Fibroblast of skin of back (primary cell): ENCODE measurements around the gene PWP1. TPM values are rescaled to one million over a fixed set of nuclear protein-coding genes. Genes with fewer than 3 reads are reported as not detected.

ENCODE experiments used
- DNase-seq: peaks from one replicate; pipeline ENCODE4 v3.0.0-alpha.2; 2013
- polyA plus RNA-seq, 2 experiments: library from polyadenylated mRNA; unstranded; fragments of 120-200 nt; gene quantifications; one replicate each; pipeline ENCODE4 v1.2.1, GENCODE V29; 2013; ENCODE audit not compliant: insufficient read length in 2 of 2

The PWP1 gene
- 74.1 TPM for polyA plus RNA-seq (2013, experiment 1 of 2; ENCODE audit: insufficient read length)
- polyA plus RNA-seq (2013, experiment 2 of 2; ENCODE audit: insufficient read length): 55.3 TPM

GRCh38 chr12:107685360-107686248, at the start of gene PWP1:
PWP1 (plus strand) TSS chr12:107685799; CDS start chr12:107685900, 101 bp downstream.
- DNase-seq: peak; percentile 95

GRCh38 chr12:107641154-107641553, 44.4 kb upstream of the PWP1 start:
- no peak for DNase-seq

- no peak for DNase-seq
Observed at GRCh38 chr12:107642240-107642639, 43.4 kb upstream of the PWP1 start.

GRCh38 chr12:107645630-107646333, 39.8 kb upstream of the PWP1 start:
- DNase-seq: peak; percentile 13

- DNase-seq: no peak
Observed at GRCh38 chr12:107646436-107646835, 39.2 kb upstream of the PWP1 start.

DNA sequence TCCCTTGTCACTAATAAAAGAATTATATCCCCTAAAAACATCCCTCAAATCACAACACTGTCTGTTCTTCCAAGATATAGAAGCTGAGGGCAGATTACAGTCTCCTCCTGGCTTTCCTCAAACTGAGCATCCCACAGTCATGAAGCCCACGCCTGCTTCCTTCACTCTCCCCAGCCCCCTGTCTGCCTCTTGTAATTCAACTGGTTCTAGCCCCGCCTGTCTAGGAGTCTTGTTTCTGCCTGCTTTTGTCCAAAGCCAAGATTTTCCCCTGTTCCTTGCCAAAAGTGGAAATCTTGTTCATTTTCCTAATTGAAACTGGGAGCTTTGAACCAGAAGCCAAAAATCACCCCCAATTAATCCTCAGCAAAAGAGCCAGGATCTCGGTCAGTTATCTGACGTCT, 35.9 kb upstream of the PWP1 start:
- no peak for DNase-seq

DNA sequence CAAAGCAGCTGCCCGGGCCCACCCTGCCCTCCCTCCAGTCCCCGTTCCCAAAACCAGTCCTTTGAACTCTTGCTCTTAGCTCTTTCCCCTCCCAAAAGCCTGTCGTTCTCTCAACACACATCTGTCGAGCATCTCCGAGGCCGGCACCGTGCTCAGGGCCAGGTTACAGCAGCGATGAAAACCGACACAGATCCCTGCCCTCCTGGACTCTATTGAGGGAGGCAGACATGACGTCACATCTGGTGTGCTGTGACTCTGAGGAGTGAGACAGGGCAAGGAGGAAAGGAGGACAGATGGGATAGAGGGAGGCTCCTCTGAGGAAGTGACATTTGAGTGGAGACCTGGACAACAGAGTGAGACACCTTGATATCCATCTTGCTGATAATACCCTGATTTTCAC, 34.6 kb upstream of the PWP1 start:
- no peak for DNase-seq

DNA sequence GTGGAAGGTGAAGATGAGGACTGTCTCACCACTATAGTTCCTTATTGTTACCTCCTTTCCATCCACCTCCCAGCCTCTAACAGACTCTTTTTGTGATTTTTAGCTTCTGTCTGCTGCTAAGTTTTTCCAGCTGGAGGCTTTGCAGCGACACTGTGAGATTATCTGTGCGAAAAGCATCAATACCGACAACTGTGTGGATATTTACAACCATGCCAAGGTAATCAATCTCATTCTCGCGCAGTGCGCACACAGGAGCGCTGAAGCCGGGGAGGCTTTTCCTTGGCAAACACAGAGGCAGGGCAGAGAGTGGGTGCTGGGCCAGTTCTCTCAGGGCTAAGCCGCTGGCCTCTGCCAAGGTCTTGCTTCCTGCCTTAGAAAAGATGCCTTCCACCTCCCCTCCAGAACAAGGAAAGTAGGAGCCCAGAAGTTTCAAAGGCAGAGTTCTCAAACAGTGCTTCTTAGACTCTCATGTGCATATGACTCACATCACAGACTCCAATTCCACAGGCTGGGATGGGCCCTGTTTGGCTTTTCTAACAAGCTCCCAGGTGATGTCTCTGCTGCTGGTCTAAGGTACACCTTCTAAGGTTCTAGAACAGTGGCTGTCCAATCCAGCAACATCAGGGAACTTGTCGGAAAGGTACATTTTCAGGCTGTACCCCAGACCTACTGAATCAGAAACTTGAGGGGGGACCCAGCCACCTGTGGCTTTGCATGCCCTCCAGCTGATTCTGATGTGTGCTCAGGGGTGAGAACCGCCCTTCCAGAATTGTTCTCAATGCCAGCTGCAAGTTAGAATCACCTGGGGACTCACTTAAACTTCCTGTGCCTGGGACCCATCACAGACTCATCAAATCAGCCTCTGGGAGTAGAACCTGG, 33.8 kb upstream of the PWP1 start:
- DNase-seq: no peak

DNA sequence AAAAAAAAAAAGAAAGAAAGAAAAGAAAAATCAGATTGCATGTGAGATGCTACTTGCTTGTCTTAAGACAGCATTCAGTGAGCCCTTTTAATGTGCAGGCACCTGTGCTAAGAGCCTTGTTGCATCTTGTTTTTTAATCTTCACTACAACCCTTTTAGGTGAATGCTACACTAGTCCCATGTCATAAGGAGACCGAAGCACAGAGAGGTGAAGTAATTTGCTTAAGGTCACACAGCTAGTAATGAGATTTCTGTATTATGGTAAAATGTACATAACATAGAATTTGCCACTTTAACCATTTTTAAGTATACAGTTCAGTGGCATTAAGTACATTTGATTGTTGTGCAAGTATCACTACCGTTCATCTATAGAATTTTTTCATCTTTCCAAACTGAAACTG, 32.1 kb upstream of the PWP1 start:
- DNase-seq: no peak

GRCh38 chr12:107654873-107655272, 30.7 kb upstream of the PWP1 start:
- DNase-seq: no peak

DNA sequence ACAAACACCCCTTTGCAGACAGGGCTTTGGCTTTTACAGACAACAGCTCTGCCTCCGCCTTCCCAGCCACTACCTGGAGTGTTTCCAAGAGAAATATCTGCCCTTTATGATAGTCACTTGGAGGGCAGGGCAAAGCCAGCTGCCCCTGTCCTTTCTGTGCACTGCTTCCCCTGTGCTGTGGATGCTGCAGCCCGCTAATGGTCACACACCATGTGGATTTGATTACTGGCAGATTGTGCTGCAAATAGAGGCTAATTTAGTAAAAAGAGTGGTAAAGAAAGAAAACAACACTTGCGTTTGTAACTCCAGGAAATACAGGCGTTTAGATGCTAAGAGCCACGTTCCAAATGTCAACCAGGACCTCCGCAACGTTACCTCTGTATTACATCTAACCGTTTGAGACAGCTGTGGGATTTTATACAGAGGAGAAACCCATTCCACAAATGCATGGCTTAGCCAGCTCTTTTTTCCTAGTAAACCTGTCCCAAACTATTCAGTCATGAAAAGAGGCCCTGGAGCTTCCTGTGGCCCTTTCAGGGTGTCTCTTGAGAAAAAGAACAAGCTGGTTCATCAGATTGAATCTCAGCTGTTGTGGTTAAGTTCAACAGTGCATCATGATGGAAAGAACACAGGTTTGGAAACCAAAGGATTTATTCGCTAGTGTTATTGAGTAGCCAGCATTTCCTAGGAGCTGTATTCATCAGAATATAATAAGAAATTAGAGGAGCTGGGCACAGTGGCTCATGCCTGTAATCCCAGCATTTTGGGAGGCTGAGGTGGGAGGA, 30.1 kb upstream of the PWP1 start:
- peak; percentile 30 for DNase-seq

GRCh38 chr12:107656302-107656701, 29.3 kb upstream of the PWP1 start:
- no peak for DNase-seq

DNA sequence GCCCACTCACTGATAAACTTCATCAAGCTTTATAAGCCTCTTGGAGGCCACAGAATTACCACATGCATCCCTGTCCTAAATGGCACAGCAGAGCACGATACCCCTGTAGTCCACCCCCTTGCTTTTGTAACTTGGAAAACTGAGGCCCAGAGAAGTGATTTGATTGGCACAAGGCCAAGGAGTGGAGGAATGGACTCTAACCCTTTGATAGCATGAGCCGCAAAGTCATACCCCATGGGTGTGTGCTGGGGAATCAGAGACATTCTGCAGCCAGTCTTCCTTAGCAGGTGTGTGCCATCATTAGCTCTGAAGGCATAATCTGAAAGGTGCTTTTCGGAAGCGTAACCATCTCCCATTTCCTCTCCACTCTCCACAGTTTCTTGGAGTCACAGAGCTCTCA, 28.5 kb upstream of the PWP1 start:
- no peak for DNase-seq

DNA sequence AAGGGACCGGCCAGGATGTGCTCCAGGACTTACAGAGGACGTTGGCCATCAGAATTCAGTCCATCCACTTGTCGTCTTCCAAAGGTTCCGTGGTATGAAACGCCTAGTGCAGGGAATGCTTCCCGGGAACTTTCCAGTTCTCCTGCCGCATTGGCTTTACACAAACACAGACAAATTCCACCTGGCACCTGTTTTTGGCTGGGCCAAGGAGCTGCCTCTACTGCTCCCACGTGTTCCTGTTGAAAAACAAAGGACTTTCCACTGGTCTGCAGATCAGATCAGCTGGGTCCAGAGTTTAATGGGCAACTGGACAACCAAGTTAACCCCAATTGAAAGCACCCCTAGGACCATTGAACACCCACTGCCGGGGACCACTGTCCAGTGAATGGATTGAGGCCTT, 28.0 kb upstream of the PWP1 start:
- no peak for DNase-seq

DNA sequence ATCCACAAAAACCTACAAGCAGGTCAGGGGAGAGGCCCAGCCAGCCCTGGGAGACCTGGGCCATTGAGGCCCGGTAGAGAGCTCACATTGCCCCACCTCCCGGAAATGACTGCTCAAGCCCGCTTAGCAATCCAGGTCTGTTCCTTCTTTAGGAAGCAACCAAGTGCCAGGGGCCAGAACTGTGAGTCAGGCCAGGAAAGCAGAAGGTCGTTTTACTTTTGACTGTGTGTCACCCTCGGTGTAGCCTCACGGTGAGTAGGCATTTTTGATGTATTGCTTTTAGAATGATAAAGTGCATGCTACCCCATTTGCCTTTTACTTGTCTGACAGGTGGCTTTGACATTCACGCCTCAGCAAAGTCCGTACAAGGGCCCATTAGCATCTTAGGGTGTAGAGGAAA, 25.4 kb upstream of the PWP1 start:
- no peak for DNase-seq

GRCh38 chr12:107660861-107661415, 24.7 kb upstream of the PWP1 start:
- DNase-seq: no peak

GRCh38 chr12:107661830-107662229, 23.8 kb upstream of the PWP1 start:
- DNase-seq: no peak

- DNase-seq: no peak
Observed at GRCh38 chr12:107662484-107662883, 23.1 kb upstream of the PWP1 start.

- DNase-seq: no peak
Observed at GRCh38 chr12:107663277-107663676, 22.3 kb upstream of the PWP1 start.

DNA sequence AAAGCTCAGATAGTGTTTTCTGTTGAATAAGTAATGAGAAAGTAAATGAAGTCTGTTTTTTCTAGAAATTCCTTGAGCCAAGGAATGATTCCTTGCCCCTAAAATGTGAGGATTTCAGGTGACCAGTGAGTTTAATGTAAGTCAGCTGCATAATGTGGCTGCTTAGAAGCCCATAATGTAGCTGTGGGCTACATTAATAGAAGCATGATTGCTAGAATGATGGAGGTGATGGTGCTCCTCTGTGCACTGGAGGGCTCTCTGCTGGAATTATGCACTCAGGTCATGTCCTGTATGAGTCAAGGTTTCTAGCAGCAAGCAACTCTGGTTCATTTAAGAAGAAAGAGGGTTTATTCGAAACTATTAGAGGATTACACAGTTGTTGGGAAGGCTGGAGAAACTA, 19.6 kb upstream of the PWP1 start:
- no peak for DNase-seq

DNA sequence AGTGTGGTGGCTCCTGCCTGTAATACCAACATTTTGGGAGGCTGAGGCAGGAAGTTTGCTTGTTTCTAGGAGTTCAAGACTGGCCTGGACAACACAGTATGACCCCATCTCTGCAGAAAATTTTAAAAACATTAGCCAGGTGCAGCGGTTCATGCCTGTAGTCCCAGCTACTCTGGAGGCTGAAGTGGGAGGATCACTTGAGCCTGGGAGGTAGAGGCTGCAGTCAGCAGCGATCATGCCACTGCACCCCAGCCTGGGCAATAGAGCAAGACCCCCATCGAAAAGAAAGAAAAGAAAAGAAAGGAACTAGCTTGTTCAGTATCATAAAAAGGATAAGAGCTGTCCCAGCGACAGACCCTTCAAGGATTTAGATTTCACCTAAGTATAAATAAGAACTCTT, 18.1 kb upstream of the PWP1 start:
- DNase-seq: no peak
